ENCODE data around the gene AGAP2. TPM values are rescaled to one million over a fixed set of nuclear protein-coding genes. Genes with fewer than 3 reads are reported as not detected.
"Not testable (repeated sequence)": the region's sequence is repeated elsewhere in the genome, so short reads cannot be mapped to it uniquely, and the experiment has no call there.

Gene AGAP2
- total RNA-seq, 5 donors from 2014 or later (not counting 1 experiment from before 2014, with no cell fraction given) = 43.2 to 74.6 (median 66.4) TPM

DNA sequence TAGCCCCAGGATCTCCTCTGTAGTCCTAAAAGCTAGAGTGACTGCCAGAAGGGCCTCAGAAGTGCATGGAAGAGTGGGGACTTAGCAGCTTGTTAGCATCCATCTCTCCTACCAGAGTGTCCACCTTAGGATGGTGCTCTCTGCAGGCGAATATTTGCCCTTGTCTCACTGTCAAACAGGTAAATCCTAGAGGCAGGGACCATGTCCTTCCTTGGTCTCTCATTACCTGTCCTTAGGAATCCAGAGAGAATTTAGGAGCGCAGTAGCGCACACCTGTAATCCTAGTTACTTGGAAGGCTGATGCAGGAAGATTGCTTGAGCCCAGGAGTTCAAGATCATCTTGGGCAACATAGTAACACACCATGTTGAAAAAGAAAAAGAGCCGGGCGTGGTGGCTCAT is 21.4 kb downstream of the AGAP2 start:
- Mint-ChIP-seq H3K4me1 (peaks cover 4 to 12% (median 5%) of the 10 kb centered on the region in 3 donors), H3K4me3 (no peak overlapping the region), H3K36me3 (peaks cover 39% of the 10 kb centered on the region), H3K27me3 (no peaks in the 10 kb centered on the region), H3K9me3 (no peaks in the 10 kb centered on the region), H3K27ac (no peak overlapping the region)
- H3K4me1 ChIP-seq (ENCODE audit: control insufficient read depth in 1 of 2, extremely low read depth in 1 of 2, insufficient read depth in 2 of 2, low read length in 2 of 2) = no peaks in the 10 kb centered on the region
- no peaks in the 10 kb centered on the region for H3K27me3 ChIP-seq (replicated peaks in 1 of 2; ENCODE audit: control insufficient read depth in 2 of 2, extremely low read depth in 1 of 2, insufficient read depth in 2 of 2, low read length in 1 of 2)
- no peaks in the 10 kb centered on the region for H3K9me3 ChIP-seq
- POLR2A ChIA-PET = interaction anchor here in 1 of 2 donors (0.5 kb wide), 1 partner anchor 462 kb away, joined by 3 read pairs; no protein-coding TSS in a partner anchor
- H3K27ac ChIP-seq (ENCODE audit: low read length) = no peak overlapping the region
- H3K4me3 ChIP-seq (ENCODE audit: control insufficient read depth in 1 of 2, extremely low read depth in 1 of 2, low read length in 1 of 2) = no peak overlapping the region
- CTCF ChIA-PET = interaction anchor here in 1 of 2 donors (0.6 kb wide), 1 partner anchor 48 kb away, joined by 7 read pairs; no protein-coding TSS in a partner anchor
- no peak for ATAC-seq (replicated peaks in 1 of 4)
- WGBS (ENCODE audit: insufficient coverage) = 100% methylated on average over 2 of the region's 5 CpGs
- H3K36me3 ChIP-seq (ENCODE audit: control insufficient read depth in 2 of 2, extremely low read depth in 1 of 2, insufficient read depth in 1 of 2, low read length in 1 of 2) = peaks cover 20 to 77% of the 10 kb centered on the region in 2 donors
- no peak for DNase-seq

GRCh38 chr12:57716305-57716704 is 22.2 kb downstream of the AGAP2 start:
- ChIA-PET POLR2A (no interaction called here), CTCF (no interaction called here)
- Histone ChIP-seq H3K4me1 (ENCODE audit: control insufficient read depth in 1 of 2, extremely low read depth in 1 of 2, insufficient read depth in 2 of 2, low read length in 2 of 2) (no peaks in the 10 kb centered on the region), H3K36me3 (ENCODE audit: control insufficient read depth in 2 of 2, extremely low read depth in 1 of 2, insufficient read depth in 1 of 2, low read length in 1 of 2) (peaks cover 20 to 75% of the 10 kb centered on the region in 2 donors), H3K27ac (ENCODE audit: low read length) (no peak overlapping the region), H3K4me3 (ENCODE audit: control insufficient read depth in 1 of 2, extremely low read depth in 1 of 2, low read length in 1 of 2) (no peak overlapping the region), H3K27me3 (replicated peaks in 1 of 2; ENCODE audit: control insufficient read depth in 2 of 2, extremely low read depth in 1 of 2, insufficient read depth in 2 of 2, low read length in 1 of 2) (no peaks in the 10 kb centered on the region), H3K9me3 (no peaks in the 10 kb centered on the region)
- Mint-ChIP-seq H3K36me3 (peaks cover 41% of the 10 kb centered on the region), H3K4me1 (peaks cover 0 to 6% (median 2%) of the 10 kb centered on the region in 3 donors), H3K4me3 (no peak overlapping the region), H3K27me3 (no peaks in the 10 kb centered on the region), H3K9me3 (no peaks in the 10 kb centered on the region), H3K27ac (no peak overlapping the region)
- 100% methylated on average over 1 of the region's 4 CpGs for WGBS (ENCODE audit: insufficient coverage)
- ATAC-seq (replicated peaks in 1 of 4) (no peak), DNase-seq (no peak)

- Histone ChIP-seq H3K36me3 (ENCODE audit: control insufficient read depth in 2 of 2, extremely low read depth in 1 of 2, insufficient read depth in 1 of 2, low read length in 1 of 2) (peaks cover 16 to 73% of the 10 kb centered on the region in 2 donors), H3K27me3 (replicated peaks in 1 of 2; ENCODE audit: control insufficient read depth in 2 of 2, extremely low read depth in 1 of 2, insufficient read depth in 2 of 2, low read length in 1 of 2) (no peaks in the 10 kb centered on the region), H3K9me3 (no peaks in the 10 kb centered on the region), H3K4me3 (ENCODE audit: control insufficient read depth in 1 of 2, extremely low read depth in 1 of 2, low read length in 1 of 2) (no peak overlapping the region), H3K4me1 (ENCODE audit: control insufficient read depth in 1 of 2, extremely low read depth in 1 of 2, insufficient read depth in 2 of 2, low read length in 2 of 2) (no peaks in the 10 kb centered on the region), H3K27ac (ENCODE audit: low read length) (no peak overlapping the region)
- 100% methylated on average over 2 of the region's 12 CpGs for WGBS (ENCODE audit: insufficient coverage)
- no peak overlapping the region for H3K4me3 Mint-ChIP-seq
- ChIA-PET CTCF (no interaction called here), POLR2A (no interaction called here)
- no peak for DNase-seq
- H3K4me1 Mint-ChIP-seq = peaks cover 0 to 6% (median 2%) of the 10 kb centered on the region in 3 donors
- H3K27ac Mint-ChIP-seq = peak overlapping the region in 1 of 2 donors; percentile 39
- H3K27me3 Mint-ChIP-seq = no peaks in the 10 kb centered on the region
- H3K36me3 Mint-ChIP-seq = peaks cover 37% of the 10 kb centered on the region
- no peaks in the 10 kb centered on the region for H3K9me3 Mint-ChIP-seq
- no peak for ATAC-seq (replicated peaks in 1 of 4)
Observed at GRCh38 chr12:57715786-57716185, 22.8 kb downstream of the AGAP2 start.

DNA sequence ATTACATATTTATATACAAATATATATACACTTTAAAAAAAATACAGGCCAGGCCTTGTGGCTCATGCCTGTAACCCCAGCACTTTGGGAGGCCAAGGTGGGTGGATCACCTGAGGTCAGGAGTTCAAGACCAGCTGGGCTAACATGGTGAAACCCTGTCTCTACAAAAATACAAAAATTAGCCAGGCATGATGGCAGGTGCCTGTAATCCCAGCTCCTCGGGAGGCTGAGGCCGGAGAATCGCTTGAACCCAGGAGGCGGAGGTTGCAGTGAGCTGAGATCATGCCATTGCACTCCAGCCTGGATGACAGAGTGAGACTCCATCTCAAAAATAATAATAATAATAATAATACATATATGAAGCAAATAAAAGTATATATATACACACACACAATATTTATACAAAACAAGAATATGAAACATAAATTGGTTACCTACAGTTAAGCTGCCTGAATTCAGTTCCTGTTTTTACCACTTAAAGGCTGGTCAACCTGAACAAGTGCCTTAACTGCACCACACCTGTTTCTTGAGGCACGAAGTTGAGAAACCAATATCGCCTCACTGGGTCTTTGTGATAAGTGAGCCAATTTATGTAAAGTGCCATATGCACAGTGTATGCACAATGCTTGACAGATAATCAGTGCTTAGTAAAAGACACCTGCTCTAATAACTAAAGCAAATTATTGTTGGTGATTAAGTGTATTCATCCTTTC is 23.4 kb downstream of the AGAP2 start:
- H3K27ac Mint-ChIP-seq; ATAC-seq (replicated peaks in 1 of 4): not testable (repeated sequence)

DNA sequence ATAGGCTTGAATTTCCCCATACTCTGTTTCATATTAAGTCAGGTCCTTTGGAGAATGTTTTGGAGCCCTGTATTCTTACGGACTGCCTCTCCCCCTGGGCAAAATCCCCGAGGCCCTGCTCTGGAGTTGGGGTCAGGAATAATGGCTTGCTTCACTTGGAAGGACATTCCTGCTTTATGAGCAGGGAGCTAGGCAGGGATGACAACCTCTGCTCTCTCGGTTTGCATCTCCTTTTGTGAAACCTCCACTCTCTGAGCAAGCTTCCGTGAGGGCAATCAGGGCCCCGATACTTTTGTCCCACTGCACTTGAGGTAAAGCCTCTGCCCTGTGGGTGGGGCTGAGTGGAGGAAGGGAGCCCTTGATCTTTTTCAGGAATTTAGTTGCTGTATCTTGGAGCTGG is 25.3 kb downstream of the AGAP2 start:
- peaks cover 37% of the 10 kb centered on the region for H3K36me3 Mint-ChIP-seq
- ATAC-seq (replicated peaks in 1 of 4) = no peak
- WGBS (ENCODE audit: insufficient coverage) = no CpG with 5 or more reads among the region's 5 CpGs
- Histone ChIP-seq H3K4me1 (ENCODE audit: control insufficient read depth in 1 of 2, extremely low read depth in 1 of 2, insufficient read depth in 2 of 2, low read length in 2 of 2) (no peaks in the 10 kb centered on the region), H3K36me3 (ENCODE audit: control insufficient read depth in 2 of 2, extremely low read depth in 1 of 2, insufficient read depth in 1 of 2, low read length in 1 of 2) (peaks cover 8 to 52% of the 10 kb centered on the region in 2 donors), H3K4me3 (ENCODE audit: control insufficient read depth in 1 of 2, extremely low read depth in 1 of 2, low read length in 1 of 2) (no peak overlapping the region), H3K9me3 (no peaks in the 10 kb centered on the region), H3K27ac (ENCODE audit: low read length) (no peak overlapping the region), H3K27me3 (replicated peaks in 1 of 2; ENCODE audit: control insufficient read depth in 2 of 2, extremely low read depth in 1 of 2, insufficient read depth in 2 of 2, low read length in 1 of 2) (no peaks in the 10 kb centered on the region)
- H3K27ac Mint-ChIP-seq = no peak overlapping the region
- no peak overlapping the region for H3K4me3 Mint-ChIP-seq
- POLR2A ChIA-PET = no interaction called here
- no peak for DNase-seq
- H3K4me1 Mint-ChIP-seq = peaks cover 0 to 4% (median 2%) of the 10 kb centered on the region in 3 donors
- CTCF ChIA-PET = interaction anchor here in 1 of 2 donors (0.7 kb wide), 1 partner anchor 1947 kb away, joined by 5 read pairs; no protein-coding TSS in a partner anchor
- H3K9me3 Mint-ChIP-seq = no peaks in the 10 kb centered on the region
- H3K27me3 Mint-ChIP-seq = no peaks in the 10 kb centered on the region

More for the DNA sequence above, 23.4 kb downstream of the AGAP2 start:
- DNase-seq; H3K4me3 ChIP-seq (ENCODE audit: control insufficient read depth in 1 of 2, extremely low read depth in 1 of 2, low read length in 1 of 2); H3K27ac ChIP-seq (ENCODE audit: low read length); H3K27me3 Mint-ChIP-seq; POLR2A ChIA-PET; H3K9me3 ChIP-seq; H3K9me3 Mint-ChIP-seq; H3K4me1 Mint-ChIP-seq; H3K4me1 ChIP-seq (ENCODE audit: control insufficient read depth in 1 of 2, extremely low read depth in 1 of 2, insufficient read depth in 2 of 2, low read length in 2 of 2); H3K4me3 Mint-ChIP-seq; CTCF ChIA-PET; H3K27me3 ChIP-seq (replicated peaks in 1 of 2; ENCODE audit: control insufficient read depth in 2 of 2, extremely low read depth in 1 of 2, insufficient read depth in 2 of 2, low read length in 1 of 2): not testable (repeated sequence)
- peaks cover 15 to 70% of the 10 kb centered on the region in 2 donors for H3K36me3 ChIP-seq (ENCODE audit: control insufficient read depth in 2 of 2, extremely low read depth in 1 of 2, insufficient read depth in 1 of 2, low read length in 1 of 2)
- WGBS (ENCODE audit: insufficient coverage) = 92% methylated on average over 2 of the region's 6 CpGs
- H3K36me3 Mint-ChIP-seq = peaks cover 40% of the 10 kb centered on the region

- ChIA-PET CTCF (no interaction called here), POLR2A (no interaction called here)
- H3K27me3 Mint-ChIP-seq = no peaks in the 10 kb centered on the region
- H3K9me3 Mint-ChIP-seq = no peaks in the 10 kb centered on the region
- Histone ChIP-seq H3K36me3 (ENCODE audit: control insufficient read depth in 2 of 2, extremely low read depth in 1 of 2, insufficient read depth in 1 of 2, low read length in 1 of 2) (peaks cover 4 to 47% of the 10 kb centered on the region in 2 donors), H3K27me3 (replicated peaks in 1 of 2; ENCODE audit: control insufficient read depth in 2 of 2, extremely low read depth in 1 of 2, insufficient read depth in 2 of 2, low read length in 1 of 2) (no peaks in the 10 kb centered on the region), H3K4me3 (ENCODE audit: control insufficient read depth in 1 of 2, extremely low read depth in 1 of 2, low read length in 1 of 2) (no peak overlapping the region), H3K9me3 (no peaks in the 10 kb centered on the region), H3K4me1 (ENCODE audit: control insufficient read depth in 1 of 2, extremely low read depth in 1 of 2, insufficient read depth in 2 of 2, low read length in 2 of 2) (no peaks in the 10 kb centered on the region), H3K27ac (ENCODE audit: low read length) (no peak overlapping the region)
- H3K4me3 Mint-ChIP-seq = no peak overlapping the region
- no peak for ATAC-seq (replicated peaks in 1 of 4)
- peaks cover 0 to 4% (median 2%) of the 10 kb centered on the region in 3 donors for H3K4me1 Mint-ChIP-seq
- WGBS (ENCODE audit: insufficient coverage) = 100% methylated on average over 2 of the region's 3 CpGs
- no peak overlapping the region for H3K27ac Mint-ChIP-seq
- H3K36me3 Mint-ChIP-seq = peaks cover 33% of the 10 kb centered on the region
- peak in 1 of 35 experiments; percentile 3 for DNase-seq
Observed at GRCh38 chr12:57712701-57713100, 25.8 kb downstream of the AGAP2 start.

Measured in T-cell (primary cell).